ENCODE measurements around the gene CDH18. TPM values are rescaled to one million over a fixed set of nuclear protein-coding genes. Genes with fewer than 3 reads are reported as not detected.

The CDH18 gene
- total and polyA plus RNA-seq, 2 donors, result 0.06 to 3.2 TPM

GRCh38 chr5:19713740-19714139, 274.3 kb downstream of the CDH18 start:
- Histone ChIP-seq H3K36me3 (ENCODE audit: insufficient read depth) (no peaks in the 10 kb centered on the region), H3K27ac (ENCODE audit: low read depth) (no peak overlapping the region), H3K4me3 (ENCODE audit: low read depth, low read length) (no peak overlapping the region), H3K4me1 (ENCODE audit: insufficient read depth) (no peaks in the 10 kb centered on the region)
- no peak for DNase-seq (ENCODE audit: extremely low spot score)
- 94% methylated on average over 1 of the region's 1 CpG for WGBS

- DNase-seq (ENCODE audit: extremely low spot score), result no peak
- Histone ChIP-seq H3K4me1 (ENCODE audit: insufficient read depth) (no peaks in the 10 kb centered on the region), H3K4me3 (ENCODE audit: low read depth, low read length) (no peak overlapping the region), H3K27ac (ENCODE audit: low read depth) (no peak overlapping the region), H3K36me3 (ENCODE audit: insufficient read depth) (no peaks in the 10 kb centered on the region)
- 91% methylated on average over 2 of the region's 2 CpGs for WGBS
These were observed 278.6 kb downstream of the CDH18 start for GRCh38 chr5:19709403-19709802.

- DNase-seq (ENCODE audit: extremely low spot score), result no peak
- no peaks in the 10 kb centered on the region for H3K36me3 ChIP-seq (ENCODE audit: insufficient read depth)
- H3K27ac ChIP-seq (ENCODE audit: low read depth), result no peak overlapping the region
- no peak overlapping the region for H3K4me3 ChIP-seq (ENCODE audit: low read depth, low read length)
- WGBS, result 84% methylated on average over 4 of the region's 4 CpGs
- H3K4me1 ChIP-seq (ENCODE audit: insufficient read depth), result no peaks in the 10 kb centered on the region
These were observed 281.2 kb downstream of the CDH18 start for GRCh38 chr5:19706776-19707175.

GRCh38 chr5:19701731-19702130, 286.3 kb downstream of the CDH18 start:
- Histone ChIP-seq H3K4me3 (ENCODE audit: low read depth, low read length) (no peak overlapping the region), H3K27ac (ENCODE audit: low read depth) (no peak overlapping the region), H3K36me3 (ENCODE audit: insufficient read depth) (no peaks in the 10 kb centered on the region), H3K4me1 (ENCODE audit: insufficient read depth) (no peaks in the 10 kb centered on the region)
- 92% methylated on average over 5 of the region's 5 CpGs for WGBS
- no peak for DNase-seq (ENCODE audit: extremely low spot score)

GRCh38 chr5:19694949-19695611, 292.9 kb downstream of the CDH18 start:
- DNase-seq (ENCODE audit: extremely low spot score), result no peak
- 77% methylated on average over 4 of the region's 4 CpGs for WGBS
- Histone ChIP-seq H3K4me1 (ENCODE audit: insufficient read depth) (no peaks in the 10 kb centered on the region), H3K36me3 (ENCODE audit: insufficient read depth) (no peaks in the 10 kb centered on the region), H3K27ac (ENCODE audit: low read depth) (no peak overlapping the region), H3K4me3 (ENCODE audit: low read depth, low read length) (no peak overlapping the region)

GRCh38 chr5:19690978-19691377, 297.0 kb downstream of the CDH18 start:
- H3K4me3 ChIP-seq (ENCODE audit: low read depth, low read length), result no peak overlapping the region
- no peaks in the 10 kb centered on the region for H3K4me1 ChIP-seq (ENCODE audit: insufficient read depth)
- no peak overlapping the region for H3K27ac ChIP-seq (ENCODE audit: low read depth)
- H3K36me3 ChIP-seq (ENCODE audit: insufficient read depth), result no peaks in the 10 kb centered on the region
- WGBS, result 86% methylated on average over 1 of the region's 1 CpG
- no peak for DNase-seq (ENCODE audit: extremely low spot score)

- DNase-seq (ENCODE audit: extremely low spot score), result no peak
- WGBS, result 92% methylated on average over 3 of the region's 3 CpGs
- Histone ChIP-seq H3K36me3 (ENCODE audit: insufficient read depth) (no peaks in the 10 kb centered on the region), H3K4me1 (ENCODE audit: insufficient read depth) (no peaks in the 10 kb centered on the region), H3K4me3 (ENCODE audit: low read depth, low read length) (no peak overlapping the region), H3K27ac (ENCODE audit: low read depth) (no peak overlapping the region)
These were observed 302.5 kb downstream of the CDH18 start for GRCh38 chr5:19685473-19685872.

- H3K36me3 ChIP-seq (ENCODE audit: insufficient read depth), result no peaks in the 10 kb centered on the region
- no peak overlapping the region for H3K27ac ChIP-seq (ENCODE audit: low read depth)
- DNase-seq (ENCODE audit: extremely low spot score), result no peak
- no peak overlapping the region for H3K4me3 ChIP-seq (ENCODE audit: low read depth, low read length)
- H3K4me1 ChIP-seq (ENCODE audit: insufficient read depth), result no peaks in the 10 kb centered on the region
- 83% methylated on average over 3 of the region's 3 CpGs for WGBS
These were observed 311.1 kb downstream of the CDH18 start for GRCh38 chr5:19676895-19677294.

GRCh38 chr5:19660679-19661078, 327.3 kb downstream of the CDH18 start:
- WGBS, result 95% methylated on average over 1 of the region's 1 CpG
- DNase-seq (ENCODE audit: extremely low spot score), result no peak
- Histone ChIP-seq H3K27ac (ENCODE audit: low read depth) (no peak overlapping the region), H3K4me3 (ENCODE audit: low read depth, low read length) (no peak overlapping the region), H3K4me1 (ENCODE audit: insufficient read depth) (no peaks in the 10 kb centered on the region), H3K36me3 (ENCODE audit: insufficient read depth) (no peaks in the 10 kb centered on the region)

GRCh38 chr5:19655627-19656026, 332.4 kb downstream of the CDH18 start:
- WGBS, result 32% methylated on average over 2 of the region's 2 CpGs
- no peak overlapping the region for H3K4me3 ChIP-seq (ENCODE audit: low read depth, low read length)
- H3K36me3 ChIP-seq (ENCODE audit: insufficient read depth), result no peaks in the 10 kb centered on the region
- no peak overlapping the region for H3K27ac ChIP-seq (ENCODE audit: low read depth)
- no peak for DNase-seq (ENCODE audit: extremely low spot score)
- H3K4me1 ChIP-seq (ENCODE audit: insufficient read depth), result no peaks in the 10 kb centered on the region

- Histone ChIP-seq H3K36me3 (ENCODE audit: insufficient read depth) (no peaks in the 10 kb centered on the region), H3K27ac (ENCODE audit: low read depth) (no peak overlapping the region), H3K4me3 (ENCODE audit: low read depth, low read length) (no peak overlapping the region), H3K4me1 (ENCODE audit: insufficient read depth) (no peaks in the 10 kb centered on the region)
- WGBS, result 93% methylated on average over 4 of the region's 4 CpGs
- DNase-seq (ENCODE audit: extremely low spot score), result no peak
These were observed 349.5 kb downstream of the CDH18 start for GRCh38 chr5:19638461-19638860.

- 56% methylated on average over 2 of the region's 2 CpGs for WGBS
- no peak for DNase-seq (ENCODE audit: extremely low spot score)
These were observed 357.1 kb downstream of the CDH18 start for GRCh38 chr5:19630876-19631275.

GRCh38 chr5:19626211-19626610, 361.8 kb downstream of the CDH18 start:
- Histone ChIP-seq H3K4me1 (ENCODE audit: insufficient read depth) (no peaks in the 10 kb centered on the region), H3K36me3 (ENCODE audit: insufficient read depth) (no peaks in the 10 kb centered on the region)
- no peak for DNase-seq (ENCODE audit: extremely low spot score)

More at GRCh38 chr5:19630876-19631275, 357.1 kb downstream of the CDH18 start:
- no peak overlapping the region for H3K4me3 ChIP-seq (ENCODE audit: low read depth, low read length)
- H3K4me1 ChIP-seq (ENCODE audit: insufficient read depth), result no peaks in the 10 kb centered on the region
- no peaks in the 10 kb centered on the region for H3K36me3 ChIP-seq (ENCODE audit: insufficient read depth)
- no peak overlapping the region for H3K27ac ChIP-seq (ENCODE audit: low read depth)

GRCh38 chr5:19625562-19625961, 362.4 kb downstream of the CDH18 start:
- H3K4me1 ChIP-seq (ENCODE audit: insufficient read depth), result no peaks in the 10 kb centered on the region
- DNase-seq (ENCODE audit: extremely low spot score), result no peak
- 65% methylated on average over 3 of the region's 3 CpGs for WGBS
- no peaks in the 10 kb centered on the region for H3K36me3 ChIP-seq (ENCODE audit: insufficient read depth)
- no peak overlapping the region for H3K27ac ChIP-seq (ENCODE audit: low read depth)
- H3K4me3 ChIP-seq (ENCODE audit: low read depth, low read length), result no peak overlapping the region

More at GRCh38 chr5:19626211-19626610, 361.8 kb downstream of the CDH18 start:
- 96% methylated on average over 2 of the region's 2 CpGs for WGBS
- H3K4me3 ChIP-seq (ENCODE audit: low read depth, low read length), result no peak overlapping the region
- no peak overlapping the region for H3K27ac ChIP-seq (ENCODE audit: low read depth)

GRCh38 chr5:19619571-19619970, 368.4 kb downstream of the CDH18 start:
- WGBS, result 95% methylated on average over 2 of the region's 2 CpGs
- Histone ChIP-seq H3K4me1 (ENCODE audit: insufficient read depth) (no peaks in the 10 kb centered on the region), H3K4me3 (ENCODE audit: low read depth, low read length) (no peak overlapping the region), H3K36me3 (ENCODE audit: insufficient read depth) (no peaks in the 10 kb centered on the region), H3K27ac (ENCODE audit: low read depth) (no peak overlapping the region)
- DNase-seq (ENCODE audit: extremely low spot score), result no peak

Measured in urinary bladder (tissue), 4 donors.